ENCODE data around the gene IL23R. TPM values are rescaled to one million over a fixed set of nuclear protein-coding genes. Genes with fewer than 3 reads are reported as not detected.

The IL23R gene
- total and polyA plus RNA-seq, 2 of the 13 experiments (the other 11 are each of a cell fraction or from before 2014, with no cell fraction given): not detected

DNA sequence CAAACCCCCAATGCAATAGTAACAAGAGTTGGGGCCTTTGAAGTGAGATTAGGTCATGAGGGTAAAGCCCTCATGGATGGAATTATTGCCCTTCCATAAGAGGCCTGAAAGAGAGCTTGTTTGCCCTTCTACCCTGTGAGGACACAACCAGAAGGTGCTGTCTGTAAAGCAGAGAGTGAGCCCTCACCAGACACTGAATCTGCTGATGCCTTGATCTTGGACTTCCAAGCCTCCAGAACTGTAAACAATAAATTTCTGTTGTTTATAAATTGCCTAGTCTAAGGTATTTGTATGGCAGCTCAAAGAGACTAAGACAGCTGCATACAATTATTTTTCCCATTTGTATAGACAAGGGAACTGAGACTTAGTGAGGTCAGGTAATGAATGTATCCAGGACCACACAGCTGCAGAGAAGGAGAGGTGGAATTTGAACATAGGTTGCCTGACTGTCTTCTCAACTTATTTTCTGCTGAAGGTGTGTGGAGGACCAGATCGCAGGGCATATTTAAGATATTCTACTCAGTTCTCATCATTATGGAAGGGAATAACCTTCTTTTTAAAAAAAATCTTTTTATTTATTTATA, 18.7 kb downstream of the IL23R start:
- peaks cover 6% of the 10 kb centered on the region; the same call in 1 of the 2 replicates for H3K4me1 ChIP-seq (ENCODE audit: insufficient read depth, low read length)
- BruUV-seq (replicated peaks): no TSS peak
- POLR2A ChIA-PET: no interaction called here
- H3K27me3 ChIP-seq (ENCODE audit: control insufficient read depth in 1 of 2, insufficient read depth in 2 of 2, low read length in 2 of 2): no peaks in the 10 kb centered on the region
- H4K20me1 ChIP-seq (ENCODE audit: insufficient read depth, low read length): no peaks in the 10 kb centered on the region
- no peak overlapping the region for H2AFZ ChIP-seq (ENCODE audit: low read length)
- H3K36me3 ChIP-seq (replicated peaks in 1 of 2; ENCODE audit: control insufficient read depth in 1 of 2, insufficient read depth in 2 of 2, low read length in 2 of 2): no peaks in the 10 kb centered on the region
- CTCF ChIA-PET (ENCODE audit: low intra/inter-chr PET ratio, low total read pairs): no interaction called here
- TF ChIP-seq, protein P1, sequence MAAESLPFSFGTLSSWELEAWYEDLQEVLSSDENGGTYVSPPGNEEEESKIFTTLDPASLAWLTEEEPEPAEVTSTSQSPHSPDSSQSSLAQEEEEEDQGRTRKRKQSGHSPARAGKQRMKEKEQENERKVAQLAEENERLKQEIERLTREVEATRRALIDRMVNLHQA (CRISPR knock-in tag; IDR thresholded peaks at IDR 0.05): no peak
- TF ChIP-seq, protein P2, sequence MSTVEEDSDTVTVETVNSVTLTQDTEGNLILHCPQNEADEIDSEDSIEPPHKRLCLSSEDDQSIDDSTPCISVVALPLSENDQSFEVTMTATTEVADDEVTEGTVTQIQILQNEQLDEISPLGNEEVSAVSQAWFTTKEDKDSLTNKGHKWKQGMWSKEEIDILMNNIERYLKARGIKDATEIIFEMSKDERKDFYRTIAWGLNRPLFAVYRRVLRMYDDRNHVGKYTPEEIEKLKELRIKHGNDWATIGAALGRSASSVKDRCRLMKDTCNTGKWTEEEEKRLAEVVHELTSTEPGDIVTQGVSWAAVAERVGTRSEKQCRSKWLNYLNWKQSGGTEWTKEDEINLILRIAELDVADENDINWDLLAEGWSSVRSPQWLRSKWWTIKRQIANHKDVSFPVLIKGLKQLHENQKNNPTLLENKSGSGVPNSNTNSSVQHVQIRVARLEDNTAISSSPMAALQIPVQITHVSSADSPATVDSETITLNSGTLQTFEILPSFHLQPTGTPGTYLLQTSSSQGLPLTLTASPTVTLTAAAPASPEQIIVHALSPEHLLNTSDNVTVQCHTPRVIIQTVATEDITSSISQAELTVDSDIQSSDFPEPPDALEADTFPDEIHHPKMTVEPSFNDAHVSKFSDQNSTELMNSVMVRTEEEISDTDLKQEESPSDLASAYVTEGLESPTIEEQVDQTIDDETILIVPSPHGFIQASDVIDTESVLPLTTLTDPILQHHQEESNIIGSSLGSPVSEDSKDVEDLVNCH (CRISPR knock-in tag; IDR thresholded peaks at IDR 0.05): no peak
- TF ChIP-seq RARG (CRISPR knock-in tag; IDR thresholded peaks at IDR 0.05; ENCODE audit: low read depth) (no peak), KAT7 (CRISPR knock-in tag; IDR thresholded peaks at IDR 0.05; ENCODE audit: borderline replicate concordance) (no peak), ZKSCAN5 (CRISPR knock-in tag; IDR thresholded peaks at IDR 0.05) (no peak), RFXANK (CRISPR knock-in tag; IDR thresholded peaks at IDR 0.05) (no peak), ZSCAN21 (CRISPR knock-in tag; IDR thresholded peaks at IDR 0.05; ENCODE audit: borderline replicate concordance) (no peak), ZNF230 (CRISPR knock-in tag; IDR thresholded peaks at IDR 0.05) (no peak)
- no peak overlapping the region for H3K4me2 ChIP-seq (ENCODE audit: low read depth, low read length)
- 81% methylated on average over 1 of the region's 1 CpG for WGBS (ENCODE audit: low lambda C conversion rate)
- no peak overlapping the region for H3K9ac ChIP-seq (ENCODE audit: insufficient read depth, low read depth, low read length)
- intact Hi-C loops (cut with micrococcal nuclease; ENCODE audit: unreplicated experiment) (no loop called here), in situ Hi-C loops (cut with HindIII; ENCODE audit: extremely low pct_ligation_motif_present, low pct_unique_long_range_greater_than_20kb) (no loop called here)
- H3K27ac ChIP-seq (ENCODE audit: extremely low read length, insufficient read depth, low read length): no peak overlapping the region
- DNase-seq (ENCODE audit: low spot score) (no peak), FAIRE-seq (no peak), ATAC-seq (no peak)
- no peak overlapping the region for H3K4me3 ChIP-seq (replicated peaks in 1 of 3; ENCODE audit: insufficient read depth in 1 of 3, low read depth in 2 of 3, low read length in 3 of 3)
- no peaks in the 10 kb centered on the region for H3K9me3 ChIP-seq (ENCODE audit: low read length)
- no peaks in the 10 kb centered on the region for H3K79me2 ChIP-seq (ENCODE audit: insufficient read depth, low read length)
